AG20443 (cell line): ENCODE results near the gene NSL1.

Source experiments
- DNase-seq: peaks from one replicate; pipeline ENCODE4 v3.0.0; 2012; ENCODE audit warnings: low spot score, mixed read lengths

NSL1 gene

DNA sequence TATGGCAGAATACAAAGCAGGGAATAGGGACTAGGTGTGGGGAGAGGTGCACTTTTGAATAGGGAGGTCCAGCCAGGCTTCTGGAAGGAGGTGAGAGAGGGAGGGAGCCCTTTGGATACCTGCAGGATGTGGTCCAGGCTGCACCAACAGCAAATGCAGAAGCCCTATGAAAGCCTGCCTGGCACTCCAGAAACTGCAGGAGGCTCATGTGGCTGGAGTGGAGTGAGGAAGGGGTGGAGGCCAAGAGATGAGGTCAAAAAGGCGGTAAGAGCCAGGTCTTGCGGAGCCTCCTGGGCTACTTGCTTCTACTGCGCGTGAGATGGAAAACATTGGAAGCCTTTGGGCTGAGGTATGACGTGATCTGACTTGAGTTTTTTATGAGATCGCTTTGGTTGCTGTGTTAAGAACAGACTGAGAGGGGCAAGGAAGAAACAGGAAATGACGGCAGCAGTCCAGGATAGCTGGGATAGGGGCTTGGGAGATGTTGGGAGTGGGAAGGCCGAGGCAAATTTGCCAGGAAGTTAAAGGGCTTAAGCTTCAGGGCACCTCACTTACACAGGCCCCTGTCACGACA, 87.5 kb downstream of the NSL1 start:
- no peak for DNase-seq

- no peak for DNase-seq
Measured at GRCh38 chr1:212702672-212703071, 88.9 kb downstream of the NSL1 start.

DNA sequence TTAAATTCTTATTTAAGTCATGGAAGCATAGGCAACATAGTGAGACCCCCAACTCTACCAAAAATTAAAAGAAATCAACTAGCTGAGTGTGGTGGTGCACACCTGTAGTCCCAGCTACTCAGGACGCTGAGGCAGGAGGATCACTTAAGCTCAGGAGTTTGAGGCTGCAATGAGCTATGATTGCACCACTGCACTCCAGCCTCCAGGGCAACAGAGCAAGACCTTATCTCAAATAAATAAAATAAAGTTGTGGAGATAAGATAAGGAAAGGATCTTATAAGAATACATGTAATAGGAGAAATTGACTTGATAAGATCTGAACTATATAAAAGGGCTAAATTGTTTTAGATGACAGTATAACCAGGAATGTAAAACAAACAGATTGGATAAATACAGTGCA, 89.7 kb downstream of the NSL1 start:
- no peak for DNase-seq

DNA sequence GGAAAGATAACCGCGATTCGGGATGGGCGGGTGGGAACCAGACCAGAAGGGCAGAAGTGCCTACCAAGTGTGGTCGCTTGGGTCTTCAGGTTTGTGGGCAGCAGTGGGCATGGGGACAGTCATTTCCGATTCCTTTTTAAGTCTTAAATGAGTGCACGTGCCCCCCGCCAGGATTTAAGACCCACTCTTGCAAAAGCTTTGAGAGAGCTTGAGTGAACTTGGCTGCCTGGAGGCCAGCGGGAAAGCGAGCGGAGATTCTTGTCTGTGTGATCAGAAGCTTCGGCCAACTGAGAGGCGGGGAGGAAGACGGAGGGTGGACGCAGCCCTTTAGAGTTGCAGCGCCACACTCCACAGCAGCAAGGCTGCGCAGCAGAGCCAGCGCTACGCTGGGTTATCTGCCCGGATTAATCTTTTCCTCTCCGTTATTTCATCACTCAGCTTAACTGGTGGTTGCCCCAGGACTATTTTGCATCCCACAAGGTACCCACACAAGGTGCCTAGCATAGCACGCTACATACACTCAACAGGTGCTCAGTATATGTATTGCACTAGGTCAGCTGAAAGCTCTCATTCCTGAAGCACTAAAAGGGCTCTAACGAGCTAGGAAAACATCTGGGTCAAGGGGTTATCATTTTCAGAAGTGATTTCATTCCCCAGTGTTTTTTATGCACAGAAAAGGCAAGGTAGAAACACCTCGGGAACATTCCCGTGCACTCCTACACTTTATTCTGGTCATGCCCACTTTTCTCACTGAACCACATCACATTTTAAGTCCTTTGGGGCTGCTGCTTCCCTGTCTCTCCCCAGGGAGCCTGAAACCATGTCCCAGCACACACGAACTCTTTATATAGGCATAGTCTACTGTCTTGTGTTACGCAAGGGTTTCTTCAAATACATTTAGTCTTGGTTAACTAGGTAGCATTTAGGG, 90.4 kb downstream of the NSL1 start:
- peak; percentile 72 for DNase-seq

DNA sequence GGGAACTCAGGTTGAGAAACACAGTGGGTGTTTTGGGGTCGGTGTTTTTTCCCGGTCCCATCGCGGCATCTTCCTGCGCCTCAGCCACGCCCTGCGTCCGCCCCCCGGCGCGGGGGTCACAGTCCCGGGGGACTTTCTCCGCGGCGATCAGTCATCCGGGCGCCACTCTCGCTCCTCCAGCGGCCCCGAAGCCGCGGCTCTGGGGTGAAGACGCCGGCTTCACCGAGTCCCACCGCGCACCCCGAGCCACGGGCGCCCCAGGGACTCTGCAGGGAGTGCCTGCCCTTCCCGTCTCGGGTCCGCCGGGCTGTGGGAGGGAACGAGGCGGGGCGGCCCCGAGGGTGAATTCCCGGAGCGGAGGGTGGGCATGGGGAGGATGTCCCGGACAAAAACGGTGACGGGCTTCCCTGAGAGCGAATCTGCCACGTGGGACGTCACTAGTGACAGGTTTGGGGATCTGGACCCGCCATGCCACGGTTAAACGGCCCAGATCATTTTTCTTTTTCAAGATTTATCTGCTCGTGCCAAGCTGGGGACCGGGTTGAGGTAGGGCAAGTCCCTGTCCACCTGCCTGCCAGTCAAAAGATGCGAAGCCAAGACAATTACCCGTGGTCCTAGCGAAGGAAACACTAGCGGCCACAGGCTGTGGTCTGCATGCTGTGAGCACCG, 91.2 kb downstream of the NSL1 start:
- DNase-seq, result peak; percentile 43

- peak; percentile 74 for DNase-seq
Measured at GRCh38 chr1:212699625-212700222, 91.9 kb downstream of the NSL1 start, which contains the start of gene BATF3. Gene BATF3 (minus strand): TSS chr1:212699840. CDS start chr1:212699762, 78 bp downstream.

DNA sequence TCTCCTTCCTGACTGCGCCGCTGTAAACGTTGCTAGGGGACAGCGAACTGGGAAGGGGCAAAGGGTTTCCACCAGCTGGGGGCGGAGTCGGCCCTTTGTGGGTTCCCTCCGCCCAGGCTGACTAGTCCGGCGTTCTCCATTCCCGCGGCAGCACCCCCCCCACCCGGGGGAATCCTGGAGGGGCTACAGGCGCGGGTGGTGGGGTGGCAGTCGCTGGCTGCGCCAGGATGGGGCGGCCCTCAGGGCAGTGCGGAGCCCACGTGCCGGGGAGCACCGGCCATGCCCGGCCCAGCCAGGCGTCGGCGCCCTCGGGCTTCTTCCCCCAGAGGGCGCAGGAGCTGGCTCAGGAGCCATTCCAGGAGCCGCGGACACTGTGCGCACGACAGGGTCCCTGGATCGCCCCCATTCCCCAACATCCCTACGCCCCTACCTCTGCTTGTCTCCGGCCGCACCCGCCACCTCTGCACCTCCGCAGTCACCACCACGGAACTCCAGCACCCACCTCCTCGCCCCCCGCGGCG, 92.4 kb downstream of the NSL1 start:
- peak; percentile 79 for DNase-seq

DNA sequence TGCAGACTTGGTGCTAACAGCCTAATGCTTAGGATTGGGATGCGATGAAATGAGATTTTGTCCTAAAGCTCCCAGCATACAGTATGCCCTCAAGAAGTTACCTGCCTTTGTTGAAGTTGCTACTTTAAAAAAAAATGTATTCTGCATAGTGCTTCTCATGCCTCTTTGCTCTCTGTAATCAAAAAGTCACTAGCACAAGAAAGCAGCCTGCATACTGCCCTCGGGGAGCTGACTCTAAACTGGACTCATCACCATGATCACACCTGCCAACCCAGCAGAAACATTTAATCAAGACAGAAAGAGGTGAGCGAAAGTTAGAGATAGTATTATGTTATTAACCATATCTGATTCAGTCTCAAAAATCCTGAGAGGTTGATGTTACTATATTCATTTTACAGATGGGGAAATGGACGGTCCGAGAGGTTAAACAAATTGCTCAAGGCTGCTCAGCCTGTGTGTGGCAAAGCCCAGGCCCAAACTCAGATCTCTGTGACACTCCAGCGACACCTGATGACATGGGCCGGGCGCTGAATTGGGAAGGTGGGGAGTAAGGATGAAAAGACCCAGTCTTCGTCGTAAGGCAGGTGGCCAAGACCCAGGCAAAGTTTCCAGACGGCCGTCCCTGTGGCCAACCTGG, 93.0 kb downstream of the NSL1 start:
- DNase-seq, result no peak

DNA sequence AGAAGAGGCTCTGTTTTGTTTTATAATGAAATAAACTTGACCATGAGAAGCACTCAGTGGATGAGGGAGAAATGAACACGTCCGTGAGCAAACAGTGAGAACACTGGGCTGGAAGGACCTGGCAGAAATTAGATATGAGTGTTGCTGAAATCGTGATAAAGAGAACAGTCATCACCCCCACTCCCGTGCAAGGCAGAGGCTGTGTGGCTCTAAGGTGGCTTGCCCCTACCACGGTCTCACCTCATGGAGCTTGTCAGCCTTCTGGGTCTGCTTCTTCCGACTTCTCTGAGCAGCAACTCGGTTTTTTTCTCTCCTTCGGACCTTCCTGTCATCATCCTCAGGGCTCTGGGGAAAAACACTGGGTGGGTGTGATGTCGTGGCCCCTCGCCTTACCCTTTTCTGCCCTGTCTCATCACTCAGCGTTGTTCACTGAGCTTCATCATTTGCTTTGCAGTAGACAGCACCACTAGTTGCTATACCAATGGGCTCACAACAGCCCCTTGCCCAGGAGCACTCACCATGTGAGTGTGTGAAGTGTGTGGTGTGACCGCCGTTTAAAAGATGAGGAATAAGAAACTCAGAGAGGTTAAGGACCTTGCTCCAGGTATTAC, 94.8 kb downstream of the NSL1 start:
- no peak for DNase-seq

GRCh38 chr1:212692774-212693644, 98.6 kb downstream of the NSL1 start:
- peak; percentile 41 for DNase-seq

- no peak for DNase-seq
Measured at GRCh38 chr1:212691561-212692071, 100.0 kb downstream of the NSL1 start.

DNA sequence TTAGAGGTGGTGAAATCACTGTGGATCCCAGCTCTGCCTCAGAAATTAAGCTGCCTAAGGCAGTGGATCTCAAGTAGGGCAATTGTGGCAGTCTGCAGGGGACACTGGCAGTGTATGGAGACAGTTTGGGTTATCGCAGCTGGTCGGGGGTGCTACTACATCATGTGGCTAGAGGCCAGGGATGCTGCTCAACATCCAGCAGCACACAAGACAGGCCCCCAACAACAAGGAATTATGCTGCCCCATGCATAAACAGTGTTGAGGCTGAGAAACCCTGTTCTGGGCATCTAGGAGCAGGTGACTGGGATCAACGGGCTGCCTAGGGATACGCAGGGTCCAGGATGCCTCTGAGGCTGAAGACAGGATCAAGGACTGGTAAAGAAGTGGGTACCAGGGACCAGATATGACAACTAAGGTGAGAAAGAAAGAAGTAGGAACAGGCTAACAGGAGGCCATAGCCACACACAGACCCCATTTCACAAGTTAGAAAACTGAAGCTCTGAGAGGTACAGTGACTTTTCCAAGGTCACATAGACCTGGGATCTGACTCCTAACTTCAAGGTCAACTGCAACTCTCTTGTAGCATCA, 100.7 kb downstream of the NSL1 start:
- no peak for DNase-seq

- no peak for DNase-seq
Measured at GRCh38 chr1:212689758-212690529, 101.6 kb downstream of the NSL1 start.

DNA sequence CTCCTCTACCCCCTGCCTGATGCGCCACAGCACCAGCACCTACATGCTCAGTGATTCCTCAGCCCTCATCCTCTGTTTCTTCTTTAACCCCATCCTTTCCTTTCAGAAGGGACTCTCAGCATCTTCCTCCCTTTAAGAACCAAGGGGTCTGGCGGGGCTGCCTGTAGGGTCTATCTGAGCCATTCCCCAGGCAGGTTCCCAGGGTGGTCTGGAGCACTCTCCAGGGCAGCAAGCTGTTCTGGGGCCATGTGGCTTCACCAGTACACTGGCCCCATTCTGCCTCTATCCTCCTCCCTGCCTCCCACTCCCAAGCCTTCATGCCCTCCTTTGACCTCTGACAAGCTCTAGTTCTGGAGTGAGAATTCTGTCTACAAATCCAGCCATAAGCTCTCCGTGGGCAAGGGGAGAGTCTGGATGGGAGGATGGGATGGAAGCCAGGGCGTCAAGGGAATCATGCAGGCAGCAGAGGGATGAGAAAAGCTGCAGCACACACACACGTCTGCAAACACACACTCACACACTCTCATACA, 102.3 kb downstream of the NSL1 start:
- no peak for DNase-seq

DNA sequence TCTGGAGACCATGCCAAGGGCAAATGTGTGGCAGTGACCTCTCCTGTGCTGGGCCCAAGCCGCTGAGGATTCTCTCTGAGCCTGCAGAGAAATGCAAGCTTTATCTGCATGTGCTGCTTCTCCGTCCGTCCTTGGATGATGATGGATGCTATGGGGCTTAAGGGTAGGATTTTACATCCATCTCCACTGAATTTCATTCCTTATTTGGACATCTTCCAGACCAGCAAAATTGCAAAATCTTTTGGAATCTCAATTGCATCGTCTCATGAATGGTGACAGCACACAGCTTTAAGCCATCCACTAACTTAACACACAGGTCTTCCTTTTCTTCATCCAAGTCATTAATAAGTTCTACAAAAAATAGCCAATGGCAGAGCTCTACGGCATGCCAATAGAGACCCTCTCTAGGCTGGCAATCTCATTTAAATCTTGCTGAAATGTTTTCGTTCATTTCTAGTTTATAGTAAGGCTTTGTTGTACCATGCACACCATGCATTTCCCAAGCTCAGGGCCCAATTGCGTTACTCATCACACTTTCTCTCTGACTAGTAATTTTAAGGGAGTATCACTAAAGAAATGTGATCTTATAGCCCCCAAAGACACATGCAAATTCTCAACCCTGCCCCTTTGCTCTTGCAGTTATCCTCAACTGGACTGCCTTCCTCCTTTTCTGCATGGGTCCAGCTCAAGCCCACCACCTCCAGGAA, 103.1 kb downstream of the NSL1 start:
- DNase-seq, result no peak

DNA sequence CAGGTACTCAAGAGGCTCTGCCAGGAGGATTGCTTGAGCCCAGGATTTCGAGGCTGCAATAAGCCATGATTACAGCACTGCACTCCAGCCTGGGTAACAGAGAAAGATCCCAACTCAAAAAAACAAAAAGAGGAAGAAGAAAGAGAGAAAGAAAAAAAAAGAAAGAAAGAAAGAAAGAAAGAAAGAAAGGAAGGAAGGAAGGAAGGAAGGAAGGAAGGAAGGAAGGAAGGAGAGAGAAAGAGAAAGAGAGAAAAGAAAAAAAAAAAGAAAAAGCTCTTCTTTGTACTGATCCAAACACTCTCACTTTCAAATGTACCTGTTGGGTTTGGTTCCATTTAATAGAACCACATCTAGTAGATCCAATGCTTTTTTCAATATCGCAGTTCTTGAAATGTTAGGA, 103.8 kb downstream of the NSL1 start:
- DNase-seq, result no peak

GRCh38 chr1:212686591-212686990, 105.0 kb downstream of the NSL1 start:
- DNase-seq, result no peak

GRCh38 chr1:212686069-212686468, 105.5 kb downstream of the NSL1 start:
- DNase-seq, result no peak
